Endothelial cell of umbilical vein (primary cell): ENCODE data around the gene TERT. TPM values are rescaled to one million over a fixed set of nuclear protein-coding genes. Genes with fewer than 3 reads are reported as not detected.

Experiments
- BruUV-seq: library from RNA; stranded (reverse); fragments of 400-500 nt; replicated peaks from 2 replicates; lab custom pipeline; 2021; lab: Mats Ljungman, UMichigan
- CTCF ChIA-PET: fragments of 300-600, 350-600 bp; sonication (Branson Sonifier 250); formaldehyde crosslinking; loops from one replicate; lab custom pipeline; 2021; ENCODE audit warnings: antibody characterized with exemption, inconsistent platforms; lab: Charles Lee
- POLR2A ChIA-PET: fragments of 300-600, 350-600 bp; sonication (Branson Sonifier 250); formaldehyde crosslinking; loops from one replicate; lab custom pipeline; 2021; ENCODE audit warnings: antibody characterized with exemption, inconsistent platforms; lab: Charles Lee
- DNase-seq: peaks from one replicate; pipeline ENCODE4 v3.0.0-alpha.2; 2011; ENCODE audit warnings: low read depth, low spot score
- FAIRE-seq: peaks from 2 replicates; lab custom pipeline; 2011; peaks lifted over from hg19 to GRCh38; lab: Jason Lieb, UNC
- H2AFZ ChIP-seq: 2 replicates; pipeline ENCODE4 v1.6.0; 2012; ENCODE audit warnings: low read depth, low read length, control low read depth, inconsistent platforms
- H3K27ac ChIP-seq: 2 replicates; pipeline ENCODE4 v1.5.1; 2011; ENCODE audit warnings: low read depth, mild to moderate bottlenecking, control low read depth, low read length, moderate library complexity; ENCODE audit not compliant: insufficient read depth
- H3K27me3 ChIP-seq, 2 experiments: 2 replicates each; pipeline versions ENCODE4 v1.6.0 to v1.6.1; 2011; ENCODE audit warnings: low read length in 2 of 2, mixed read lengths in 1 of 2; ENCODE audit not compliant: control insufficient read depth in 2 of 2, insufficient read depth in 2 of 2
- H3K36me3 ChIP-seq, 2 experiments: 2 replicates in 1 of 2; 3 replicates in 1 of 2; pipeline ENCODE4 v1.5.1; 2011; ENCODE audit warnings: low read length in 2 of 2, mild to moderate bottlenecking in 1 of 2, moderate library complexity in 1 of 2; ENCODE audit not compliant: control insufficient read depth in 2 of 2, insufficient read depth in 2 of 2; ENCODE audit errors: extremely low read depth in 1 of 2
- H3K4me1 ChIP-seq: 3 replicates; pipeline ENCODE4 v1.5.1; 2011; ENCODE audit warnings: mild to moderate bottlenecking, low read length; ENCODE audit not compliant: control insufficient read depth, insufficient read depth; ENCODE audit errors: extremely low read depth
- H3K4me2 ChIP-seq: 2 replicates; pipeline ENCODE4 v1.6.1; 2011; ENCODE audit warnings: low read length, control low read depth, mixed read lengths; ENCODE audit not compliant: insufficient read depth
- H3K4me3 ChIP-seq, 3 experiments: fragments of 200-600 bp in 1 of 3; sonication (generic), shearing (Covaris generic) in 1 of 3; replicated peaks in 1 of 3; 2 replicates each; pipeline ENCODE4 v1.5.1; 2011 to 2016; ENCODE audit warnings: control low read depth in 3 of 3, low read length in 3 of 3, mild to moderate bottlenecking in 2 of 3, inconsistent platforms in 1 of 3, low read depth in 1 of 3, moderate library complexity in 1 of 3; ENCODE audit not compliant: insufficient read depth in 1 of 3
- H3K79me2 ChIP-seq: 2 replicates; pipeline ENCODE4 v1.6.0; 2012; ENCODE audit warnings: low read length, inconsistent platforms; ENCODE audit not compliant: control insufficient read depth, insufficient read depth
- H3K9ac ChIP-seq: replicated peaks from 2 replicates; pipeline ENCODE3; 2011; ENCODE audit warnings: low read length, control low read depth; ENCODE audit not compliant: insufficient read depth; ENCODE audit errors: extremely low read depth
- H3K9me1 ChIP-seq: replicated peaks from 3 replicates; pipeline ENCODE4 v1.6.0; 2011; ENCODE audit warnings: mild to moderate bottlenecking, low read length; ENCODE audit not compliant: control insufficient read depth, insufficient read depth; ENCODE audit errors: extremely low read depth
- H3K9me3 ChIP-seq: replicated peaks from 2 replicates; pipeline ENCODE4 v1.5.1; 2012; ENCODE audit warnings: low read length, inconsistent platforms; ENCODE audit not compliant: control insufficient read depth, insufficient read depth
- H4K20me1 ChIP-seq: replicated peaks from 2 replicates; pipeline ENCODE3; 2011; ENCODE audit warnings: mild to moderate bottlenecking, low read length; ENCODE audit not compliant: control insufficient read depth, insufficient read depth; ENCODE audit errors: extremely low read depth
- EZH2 ChIP-seq: IDR thresholded peaks from 2 replicates; pipeline ENCODE4 v1.6.1; 2012; ENCODE audit warnings: borderline replicate concordance, low read depth, mild to moderate bottlenecking, moderate library complexity, low read length, inconsistent platforms; ENCODE audit not compliant: severe bottlenecking
- FOS ChIP-seq: IDR thresholded peaks from 2 replicates; pipeline ENCODE4 v1.6.1; 2011; ENCODE audit warnings: mild to moderate bottlenecking, low read length, moderate library complexity, borderline replicate concordance; ENCODE audit not compliant: insufficient read depth
- GATA2 ChIP-seq: IDR thresholded peaks from 2 replicates; pipeline ENCODE4 v1.7.0; 2011; ENCODE audit warnings: low read depth, mild to moderate bottlenecking, moderate library complexity, mixed read lengths, low read length; ENCODE audit not compliant: insufficient read length, insufficient read depth
- JUN ChIP-seq: IDR thresholded peaks from 2 replicates; pipeline ENCODE4 v1.6.1; 2011; ENCODE audit warnings: borderline replicate concordance, low read depth; ENCODE audit not compliant: insufficient read length, insufficient read depth
- MYC ChIP-seq: IDR thresholded peaks from one replicate; pipeline ENCODE4 v1.6.1; 2011; ENCODE audit warnings: mild to moderate bottlenecking, low read depth, low read length
- POLR2A ChIP-seq: IDR thresholded peaks from 2 replicates; pipeline ENCODE4 v1.6.1; 2012; ENCODE audit warnings: low read depth, mild to moderate bottlenecking, control low read depth, low read length
- POLR2AphosphoS5 ChIP-seq: IDR thresholded peaks from 2 replicates; pipeline ENCODE4 v1.6.1; 2012; ENCODE audit warnings: low read depth, mild to moderate bottlenecking, control low read depth, low read length, moderate library complexity; ENCODE audit not compliant: insufficient read depth
- dilution Hi-C: fragments of 300-500 bp; cut with MboI; formaldehyde crosslinking; loops from one replicate; pipeline ENCODE4 v1.15.0; 2019; ENCODE audit warnings: low sequenced_read_pairs; ENCODE audit not compliant: extremely low pct_ligation_motif_present
- intact Hi-C: fragments of 100-400 bp; cut with micrococcal nuclease; formaldehyde crosslinking; loops from one replicate; pipeline ENCODE4 v1.10.0; 2022
- polyA plus RNA-seq, 4 experiments: library from polyadenylated mRNA; depleted of rRNA in 3 of 4; stranded (reverse) in 3 of 4; unstranded in 1 of 4; fragments of >200 nt; gene quantifications; 2 replicates each; pipeline versions ENCODE4 v1.2.1 to v1.2.3, GENCODE V29; 2011 to 2012; ENCODE audit warnings: missing spikeins in 1 of 4
- total RNA-seq: library from RNA; stranded (reverse); gene quantifications from 2 replicates; pipeline ENCODE4 v1.2.3, GENCODE V29; 2021
- TF ChIP-seq, protein P1 (sequence below): IDR thresholded peaks from 2 replicates; pipeline ENCODE4 v1.6.1; 2011; ENCODE audit not compliant: insufficient read depth, insufficient read length
- TF ChIP-seq, protein P2 (sequence below), 2 donors: IDR thresholded peaks; 1 replicate in 1 of 2; 2 replicates in 1 of 2; pipeline ENCODE4 v1.5.1; 2011; ENCODE audit warnings: low read length in 2 of 2, mild to moderate bottlenecking in 2 of 2, moderate library complexity in 2 of 2, control low read depth in 1 of 2, inconsistent platforms in 1 of 2, low read depth in 1 of 2; ENCODE audit not compliant: insufficient read depth in 1 of 2; ENCODE audit errors: extremely low read depth in 1 of 2

The TERT gene
- total and polyA plus RNA-seq, 2 donors (not counting 3 experiments of a cell fraction or from before 2014, with no cell fraction given) = 0.04 TPM; not detected in 1

GRCh38 chr5:1214163-1214935, 80.5 kb downstream of the TERT start:
- Histone ChIP-seq H4K20me1 (no peaks in the 10 kb centered on the region), H3K4me3 (no peak overlapping the region), H3K9ac (no peak overlapping the region), H3K4me2 (no peak overlapping the region), H3K9me3 (no peaks in the 10 kb centered on the region), H3K27ac (no peak overlapping the region), H3K27me3 (no peaks in the 10 kb centered on the region), H3K36me3 (no peaks in the 10 kb centered on the region), H2AFZ (no peak overlapping the region), H3K4me1 (no peaks in the 10 kb centered on the region), H3K79me2 (no peaks in the 10 kb centered on the region), H3K9me1 (no peaks in the 10 kb centered on the region)
- TF ChIP-seq MYC (no peak), GATA2 (no peak), POLR2A (no peak), EZH2 (no peak), POLR2AphosphoS5 (no peak), FOS (no peak), JUN (no peak)
- TF ChIP-seq, protein P1, sequence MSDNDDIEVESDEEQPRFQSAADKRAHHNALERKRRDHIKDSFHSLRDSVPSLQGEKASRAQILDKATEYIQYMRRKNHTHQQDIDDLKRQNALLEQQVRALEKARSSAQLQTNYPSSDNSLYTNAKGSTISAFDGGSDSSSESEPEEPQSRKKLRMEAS = no peak
- TF ChIP-seq, protein P2, sequence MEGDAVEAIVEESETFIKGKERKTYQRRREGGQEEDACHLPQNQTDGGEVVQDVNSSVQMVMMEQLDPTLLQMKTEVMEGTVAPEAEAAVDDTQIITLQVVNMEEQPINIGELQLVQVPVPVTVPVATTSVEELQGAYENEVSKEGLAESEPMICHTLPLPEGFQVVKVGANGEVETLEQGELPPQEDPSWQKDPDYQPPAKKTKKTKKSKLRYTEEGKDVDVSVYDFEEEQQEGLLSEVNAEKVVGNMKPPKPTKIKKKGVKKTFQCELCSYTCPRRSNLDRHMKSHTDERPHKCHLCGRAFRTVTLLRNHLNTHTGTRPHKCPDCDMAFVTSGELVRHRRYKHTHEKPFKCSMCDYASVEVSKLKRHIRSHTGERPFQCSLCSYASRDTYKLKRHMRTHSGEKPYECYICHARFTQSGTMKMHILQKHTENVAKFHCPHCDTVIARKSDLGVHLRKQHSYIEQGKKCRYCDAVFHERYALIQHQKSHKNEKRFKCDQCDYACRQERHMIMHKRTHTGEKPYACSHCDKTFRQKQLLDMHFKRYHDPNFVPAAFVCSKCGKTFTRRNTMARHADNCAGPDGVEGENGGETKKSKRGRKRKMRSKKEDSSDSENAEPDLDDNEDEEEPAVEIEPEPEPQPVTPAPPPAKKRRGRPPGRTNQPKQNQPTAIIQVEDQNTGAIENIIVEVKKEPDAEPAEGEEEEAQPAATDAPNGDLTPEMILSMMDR (IDR thresholded peaks at IDR 0.05; ENCODE audit: extremely low read depth in 1 of 2, insufficient read depth in 1 of 2, low read depth in 1 of 2, low read length in 2 of 2) = no peak
- no peak for DNase-seq
- intact Hi-C loops (no loop called here), dilution Hi-C loops (no loop called here)
- FAIRE-seq = no peak
- POLR2A ChIA-PET = interaction anchor here (0.6 kb wide), 1 partner anchor 476 kb away, joined by 3 read pairs; no protein-coding TSS in a partner anchor
- BruUV-seq = no TSS peak
- CTCF ChIA-PET = no interaction called here
